HCT116 (cell line): Measurements from ENCODE around the gene PTPRS. TPM values are rescaled to one million over a fixed set of nuclear protein-coding genes. Genes with fewer than 3 reads are reported as not detected.

Experiments used
- ATAC-seq: fragments of 200-7000 bp; cut with Tn5 transposase; 2 replicates; pipeline ENCODE4 v1.9.1; 2020; ENCODE audit warnings: mild to moderate bottlenecking, moderate library complexity
- BruUV-seq: library from RNA; stranded (reverse); fragments of 400-500 nt; replicated peaks from 2 replicates; lab custom pipeline; 2021; lab: Mats Ljungman, UMichigan
- CTCF ChIA-PET: fragments of 300-600 bp; sonication (Branson Sonifier 250); formaldehyde crosslinking; loops from one replicate; lab custom pipeline; 2021; ENCODE audit warnings: antibody characterized with exemption; lab: Charles Lee
- POLR2A ChIA-PET: fragments of 300-600, 350-600 bp; sonication (Branson Sonifier 250); formaldehyde crosslinking; loops from one replicate; lab custom pipeline; 2021; ENCODE audit warnings: antibody characterized with exemption; lab: Charles Lee
- RAD21 ChIA-PET, 2 experiments: fragments of 300-600 bp; sonication (Branson Sonifier 250); formaldehyde crosslinking; loops; one replicate each; lab custom pipeline; 2023; ENCODE audit warnings: low total read pairs in 2 of 2; ENCODE audit not compliant: uncharacterized antibody in 2 of 2, unreplicated experiment in 2 of 2, low non-redundant PET in 1 of 2; lab: Charles Lee
- DNase-seq: peaks from one replicate; pipeline ENCODE4 v3.0.0-alpha.2; 2010; ENCODE audit warnings: low read depth, low spot score
- H2AFZ ChIP-seq: fragments of 200-600 bp; shearing (Covaris generic), sonication (generic); 2 replicates; pipeline ENCODE4 v1.6.1; 2017; ENCODE audit warnings: low read depth, mixed run types, mixed read lengths, antibody characterized with exemption, low read length; ENCODE audit not compliant: poor library complexity, severe bottlenecking
- H3K27ac ChIP-seq: 2 replicates; pipeline ENCODE4 v1.5.1; 2012; ENCODE audit warnings: low read depth, low read length
- H3K27me3 ChIP-seq: fragments of 200-600 bp; sonication (generic); 2 replicates; pipeline ENCODE4 v1.6.1; 2016; ENCODE audit warnings: mixed run types, low read length, mixed read lengths; ENCODE audit not compliant: insufficient read depth
- H3K36me3 ChIP-seq, 2 experiments: fragments of 200-500 bp in 1 of 2; fragments of 200-600 bp in 1 of 2; sonication (Bioruptor generic) in 1 of 2; sonication (generic) in 1 of 2; 2 replicates each; pipeline versions ENCODE4 v1.5.1 to v1.6.1; 2014 to 2016; ENCODE audit warnings: low read length in 2 of 2, inconsistent platforms in 1 of 2, mixed read lengths in 1 of 2, mixed run types in 1 of 2; ENCODE audit not compliant: insufficient read depth in 2 of 2, control insufficient read depth in 1 of 2
- H3K4me1 ChIP-seq, 2 experiments: fragments of 200-600 bp in 1 of 2; sonication (generic) in 1 of 2; 2 replicates each; pipeline versions ENCODE4 v1.5.1 to v1.6.1; 2012 to 2017; ENCODE audit warnings: low read length in 2 of 2, inconsistent platforms in 1 of 2, mild to moderate bottlenecking in 1 of 2, mixed read lengths in 1 of 2, mixed run types in 1 of 2, moderate library complexity in 1 of 2; ENCODE audit not compliant: insufficient read depth in 2 of 2, control insufficient read depth in 1 of 2
- H3K4me2 ChIP-seq: fragments of 200-600 bp; sonication (generic); 2 replicates; pipeline ENCODE4 v1.6.1; 2017; ENCODE audit warnings: mixed run types, low read length, mixed read lengths
- H3K4me3 ChIP-seq, 2 experiments: fragments of 200-600 bp in 1 of 2; sonication (generic) in 1 of 2; replicated peaks in 1 of 2; 2 replicates each; pipeline ENCODE4 v1.5.1; 2011 to 2016; ENCODE audit warnings: low read length in 2 of 2, control low read depth in 1 of 2, low read depth in 1 of 2, mild to moderate bottlenecking in 1 of 2, mixed read lengths in 1 of 2, mixed run types in 1 of 2
- H3K79me2 ChIP-seq: fragments of 200-600 bp; sonication (generic); 2 replicates; pipeline ENCODE4 v1.6.1; 2017; ENCODE audit warnings: mild to moderate bottlenecking, mixed run types, low read length, moderate library complexity, mixed read lengths; ENCODE audit not compliant: insufficient read depth
- H3K9ac ChIP-seq: fragments of 200-600 bp; sonication (generic); 2 replicates; pipeline ENCODE4 v1.6.1; 2016; ENCODE audit warnings: low read length, mixed read lengths
- H3K9me2 ChIP-seq: fragments of 200-600 bp; sonication (generic), shearing (Covaris generic); 2 replicates; pipeline ENCODE4 v1.6.1; 2017; ENCODE audit warnings: mixed run types, mild to moderate bottlenecking, moderate library complexity; ENCODE audit not compliant: insufficient read depth
- H3K9me3 ChIP-seq, 2 experiments: fragments of 200-500 bp in 1 of 2; fragments of 200-600 bp in 1 of 2; sonication (Bioruptor generic) in 1 of 2; sonication (generic) in 1 of 2; 2 replicates each; pipeline ENCODE4 v1.6.1; 2014 to 2017; ENCODE audit warnings: low read length in 2 of 2, mixed read lengths in 2 of 2, inconsistent platforms in 1 of 2, low read depth in 1 of 2, mild to moderate bottlenecking in 1 of 2, mixed run types in 1 of 2, moderate library complexity in 1 of 2; ENCODE audit not compliant: control insufficient read depth in 1 of 2, insufficient read depth in 1 of 2
- H4K20me1 ChIP-seq: fragments of 200-600 bp; sonication (generic), shearing (Covaris generic); 2 replicates; pipeline ENCODE4 v1.6.1; 2017; ENCODE audit warnings: mixed run types, mild to moderate bottlenecking, moderate library complexity; ENCODE audit not compliant: insufficient read depth
- ATF3 ChIP-seq: IDR thresholded peaks from 2 replicates; pipeline ENCODE4 v1.6.1; 2012
- CBX3 ChIP-seq: IDR thresholded peaks from 2 replicates; pipeline ENCODE4 v1.6.1; 2012; ENCODE audit warnings: low read depth
- EGR1 ChIP-seq: IDR thresholded peaks from 2 replicates; pipeline ENCODE4 v1.6.1; 2012; ENCODE audit warnings: low read depth
- ELF1 ChIP-seq: IDR thresholded peaks from 2 replicates; pipeline ENCODE4 v1.6.1; 2012; ENCODE audit warnings: low read depth, borderline replicate concordance
- EZH2 ChIP-seq: fragments of 200-600 bp; sonication (generic); IDR thresholded peaks from 2 replicates; pipeline ENCODE4 v1.6.1; 2017; ENCODE audit warnings: antibody characterized with exemption, mixed run types
- JUND ChIP-seq: IDR thresholded peaks from 2 replicates; pipeline ENCODE4 v1.6.1; 2012
- POLR2A ChIP-seq: IDR thresholded peaks from 2 replicates; pipeline ENCODE4 v1.7.0; 2011; ENCODE audit warnings: borderline replicate concordance; ENCODE audit not compliant: insufficient read depth, insufficient read length; ENCODE audit errors: extremely low read depth
- POLR2AphosphoS5 ChIP-seq: IDR thresholded peaks from 2 replicates; pipeline ENCODE4 v1.6.1; 2011; ENCODE audit warnings: mild to moderate bottlenecking, low read depth, low read length, moderate library complexity
- RAD21 ChIP-seq: IDR thresholded peaks from 2 replicates; pipeline ENCODE4 v1.6.1; 2012; ENCODE audit warnings: low read depth, mild to moderate bottlenecking
- REST ChIP-seq: IDR thresholded peaks from 2 replicates; pipeline ENCODE4 v1.6.1; 2012; ENCODE audit warnings: low read depth
- SIN3A ChIP-seq: IDR thresholded peaks from 2 replicates; pipeline ENCODE4 v1.6.1; 2012; ENCODE audit warnings: low read depth
- SP1 ChIP-seq: IDR thresholded peaks from 2 replicates; pipeline ENCODE4 v1.6.1; 2012; ENCODE audit warnings: low read depth
- TCF7L2 ChIP-seq: IDR thresholded peaks from 2 replicates; pipeline ENCODE4 v1.7.0; 2011; ENCODE audit warnings: borderline replicate concordance, inconsistent platforms; ENCODE audit not compliant: insufficient read depth, insufficient read length; ENCODE audit errors: extremely low read depth
- ZNF274 ChIP-seq: fragments of 200-500 bp; sonication (Bioruptor generic); IDR thresholded peaks from 2 replicates; pipeline ENCODE4 v1.6.1; 2014; ENCODE audit warnings: mild to moderate bottlenecking, low read depth, low read length, inconsistent platforms
- intact Hi-C: fragments of 100-400 bp; cut with micrococcal nuclease; formaldehyde crosslinking; loops from 2 replicates; pipeline ENCODE4 v1.10.0; 2022
- total RNA-seq: library from RNA; stranded (reverse); gene quantifications from one replicate; pipeline ENCODE4 v1.2.1, GENCODE V29; 2021; ENCODE audit not compliant: unreplicated experiment
- TF ChIP-seq, protein P1 (sequence below): IDR thresholded peaks from 2 replicates; pipeline ENCODE4 v1.6.1; 2011; ENCODE audit warnings: mild to moderate bottlenecking, low read length, moderate library complexity; ENCODE audit not compliant: insufficient replicate concordance; ENCODE audit errors: extremely low read depth

The PTPRS gene
- total RNA-seq, 1 experiment from 2014 or later = 123 TPM

DNA sequence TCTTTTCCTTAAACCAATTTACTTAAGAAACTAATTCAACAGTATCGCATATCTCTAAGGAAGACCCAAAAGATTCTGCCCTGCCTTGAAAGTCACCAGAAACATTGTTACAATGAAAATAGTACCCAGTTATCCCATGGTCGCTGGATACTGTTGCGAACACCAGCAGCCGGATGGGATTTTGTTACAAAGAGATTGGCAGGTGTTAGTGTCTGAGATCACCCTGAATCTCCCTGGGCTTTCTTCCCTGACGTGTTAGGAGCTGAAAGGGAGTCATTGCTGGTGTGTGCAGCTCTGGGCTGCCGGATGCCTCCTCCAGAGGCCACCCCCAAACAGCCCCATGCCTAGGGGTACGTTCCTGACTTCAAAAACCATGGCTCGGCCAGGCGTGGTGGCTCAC, 38.2 kb downstream of the PTPRS start (continued):
- TF ChIP-seq REST (no peak), SP1 (no peak), ZNF274 (no peak), EGR1 (no peak), SIN3A (no peak), JUND (no peak), TCF7L2 (no peak), ATF3 (no peak)

DNA sequence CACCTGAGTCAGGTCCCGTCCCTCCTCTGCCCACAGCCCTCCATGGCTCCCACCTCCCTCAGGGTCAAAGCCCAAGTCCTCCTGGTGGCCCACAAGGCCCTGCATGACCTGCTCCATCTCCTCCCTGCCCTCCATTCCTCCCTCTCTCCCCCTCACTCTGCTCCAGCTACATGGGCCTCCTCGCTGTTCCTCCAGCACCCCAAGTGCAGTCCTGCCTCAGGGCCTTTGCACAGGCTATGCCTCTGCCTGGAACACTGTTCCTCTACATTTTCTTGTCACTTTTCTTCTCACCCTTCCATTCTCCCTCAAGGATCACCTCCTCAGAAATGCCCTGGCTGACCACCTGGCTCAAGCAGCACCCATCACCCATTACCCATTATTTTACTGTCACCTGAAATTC, 41.5 kb downstream of the PTPRS start:
- DNase-seq (no peak), ATAC-seq (no peak)
- H3K79me2 ChIP-seq = no peaks in the 10 kb centered on the region
- ChIA-PET POLR2A (no interaction called here), RAD21 (no interaction called here), CTCF (no interaction called here)
- H3K27me3 ChIP-seq = no peaks in the 10 kb centered on the region
- BruUV-seq = no TSS peak
- no peaks in the 10 kb centered on the region for H3K9me3 ChIP-seq
- H3K9ac ChIP-seq = no peak overlapping the region
- H2AFZ ChIP-seq = no peak overlapping the region
- H3K4me3 ChIP-seq = no peak overlapping the region
- intact Hi-C loops = no loop called here
- no peaks in the 10 kb centered on the region for H3K36me3 ChIP-seq
- no peak overlapping the region for H3K4me2 ChIP-seq
- no peaks in the 10 kb centered on the region for H3K9me2 ChIP-seq
- H3K27ac ChIP-seq = no peak overlapping the region
- H4K20me1 ChIP-seq = no peaks in the 10 kb centered on the region
- H3K4me1 ChIP-seq = peaks cover 3 to 8% of the 10 kb centered on the region in 2 experiments; a peak in 2 of 4 replicates
- TF ChIP-seq RAD21 = no peak
- no peak for TF ChIP-seq CBX3
- no peak for TF ChIP-seq EZH2
- no peak for TF ChIP-seq POLR2A
- TF ChIP-seq, protein P1, sequence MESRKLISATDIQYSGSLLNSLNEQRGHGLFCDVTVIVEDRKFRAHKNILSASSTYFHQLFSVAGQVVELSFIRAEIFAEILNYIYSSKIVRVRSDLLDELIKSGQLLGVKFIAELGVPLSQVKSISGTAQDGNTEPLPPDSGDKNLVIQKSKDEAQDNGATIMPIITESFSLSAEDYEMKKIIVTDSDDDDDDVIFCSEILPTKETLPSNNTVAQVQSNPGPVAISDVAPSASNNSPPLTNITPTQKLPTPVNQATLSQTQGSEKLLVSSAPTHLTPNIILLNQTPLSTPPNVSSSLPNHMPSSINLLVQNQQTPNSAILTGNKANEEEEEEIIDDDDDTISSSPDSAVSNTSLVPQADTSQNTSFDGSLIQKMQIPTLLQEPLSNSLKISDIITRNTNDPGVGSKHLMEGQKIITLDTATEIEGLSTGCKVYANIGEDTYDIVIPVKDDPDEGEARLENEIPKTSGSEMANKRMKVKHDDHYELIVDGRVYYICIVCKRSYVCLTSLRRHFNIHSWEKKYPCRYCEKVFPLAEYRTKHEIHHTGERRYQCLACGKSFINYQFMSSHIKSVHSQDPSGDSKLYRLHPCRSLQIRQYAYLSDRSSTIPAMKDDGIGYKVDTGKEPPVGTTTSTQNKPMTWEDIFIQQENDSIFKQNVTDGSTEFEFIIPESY = no peak
- no peak for TF ChIP-seq JUND
- no peak for TF ChIP-seq ELF1
- TF ChIP-seq POLR2AphosphoS5 = no peak
- TF ChIP-seq, all 23 proteins: peak for 0
